B cell (primary cell): ENCODE results near the gene CRYAA.

Experiments
- EZH2 ChIP-seq: IDR thresholded peaks from 2 replicates; pipeline ENCODE4 v1.6.1; 2012; ENCODE audit warnings: borderline replicate concordance, low read depth, mild to moderate bottlenecking, moderate library complexity, low read length; ENCODE audit not compliant: insufficient read depth, poor library complexity, severe bottlenecking
- TF ChIP-seq, protein P1 (sequence below): fragments of 200-600 bp; IDR thresholded peaks from one replicate; pipeline ENCODE4 v1.8.0; 2022; ENCODE audit warnings: antibody characterized with exemption, mild to moderate bottlenecking

GRCh38 chr21:43196826-43197225, 28.0 kb downstream of the CRYAA start:
- TF ChIP-seq, protein P1, sequence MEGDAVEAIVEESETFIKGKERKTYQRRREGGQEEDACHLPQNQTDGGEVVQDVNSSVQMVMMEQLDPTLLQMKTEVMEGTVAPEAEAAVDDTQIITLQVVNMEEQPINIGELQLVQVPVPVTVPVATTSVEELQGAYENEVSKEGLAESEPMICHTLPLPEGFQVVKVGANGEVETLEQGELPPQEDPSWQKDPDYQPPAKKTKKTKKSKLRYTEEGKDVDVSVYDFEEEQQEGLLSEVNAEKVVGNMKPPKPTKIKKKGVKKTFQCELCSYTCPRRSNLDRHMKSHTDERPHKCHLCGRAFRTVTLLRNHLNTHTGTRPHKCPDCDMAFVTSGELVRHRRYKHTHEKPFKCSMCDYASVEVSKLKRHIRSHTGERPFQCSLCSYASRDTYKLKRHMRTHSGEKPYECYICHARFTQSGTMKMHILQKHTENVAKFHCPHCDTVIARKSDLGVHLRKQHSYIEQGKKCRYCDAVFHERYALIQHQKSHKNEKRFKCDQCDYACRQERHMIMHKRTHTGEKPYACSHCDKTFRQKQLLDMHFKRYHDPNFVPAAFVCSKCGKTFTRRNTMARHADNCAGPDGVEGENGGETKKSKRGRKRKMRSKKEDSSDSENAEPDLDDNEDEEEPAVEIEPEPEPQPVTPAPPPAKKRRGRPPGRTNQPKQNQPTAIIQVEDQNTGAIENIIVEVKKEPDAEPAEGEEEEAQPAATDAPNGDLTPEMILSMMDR = no peak
- no peak for TF ChIP-seq EZH2
